Measurements from ENCODE around the gene NUDT6.
"Not testable (repeated sequence)": the region's sequence is repeated elsewhere in the genome, so short reads cannot be mapped to it uniquely, and the experiment has no call there.

The NUDT6 gene

GRCh38 chr4:122873821-122874593, 48.4 kb downstream of the NUDT6 start:
- no peak for DNase-seq

GRCh38 chr4:122873146-122873545, 49.3 kb downstream of the NUDT6 start:
- DNase-seq: no peak

GRCh38 chr4:122868235-122868634, 54.2 kb downstream of the NUDT6 start:
- DNase-seq: not testable (repeated sequence)

- DNase-seq: no peak
Observed at GRCh38 chr4:122865425-122865824, 57.0 kb downstream of the NUDT6 start.

GRCh38 chr4:122863639-122864038, 58.8 kb downstream of the NUDT6 start:
- DNase-seq: no peak

GRCh38 chr4:122861172-122861943, 61.0 kb downstream of the NUDT6 start:
- DNase-seq: no peak

- DNase-seq: no peak
Observed at GRCh38 chr4:122858705-122859104, 63.7 kb downstream of the NUDT6 start.

GRCh38 chr4:122857160-122857559, 65.2 kb downstream of the NUDT6 start:
- DNase-seq: no peak

GRCh38 chr4:122855353-122855890, 67.0 kb downstream of the NUDT6 start:
- no peak for DNase-seq

GRCh38 chr4:122854447-122855352, 67.7 kb downstream of the NUDT6 start:
- DNase-seq: no peak

GRCh38 chr4:122851568-122851967, 70.8 kb downstream of the NUDT6 start:
- no peak for DNase-seq

- not testable (repeated sequence) for DNase-seq
Observed at GRCh38 chr4:122849789-122850188, 72.6 kb downstream of the NUDT6 start.

- DNase-seq: no peak
Observed at GRCh38 chr4:122847931-122848330, 74.5 kb downstream of the NUDT6 start.

GRCh38 chr4:122845760-122846159, 76.6 kb downstream of the NUDT6 start:
- DNase-seq: no peak

- DNase-seq: no peak
Observed at GRCh38 chr4:122845066-122845465, 77.3 kb downstream of the NUDT6 start.

- not testable (repeated sequence) for DNase-seq
Observed at GRCh38 chr4:122844391-122844790, 78.0 kb downstream of the NUDT6 start.

GRCh38 chr4:122842984-122843531, 79.3 kb downstream of the NUDT6 start:
- no peak for DNase-seq

Data from SHP77 (cell line).